HG03558 (cell line): ENCODE measurements around the gene HMG20B.
"Not testable (repeated sequence)": the region's sequence is repeated elsewhere in the genome, so short reads cannot be mapped to it uniquely, and the experiment has no call there.

ENCODE experiments used
- ATAC-seq: cut with Tn5 transposase; IDR thresholded peaks from one replicate; pipeline ENCODE4 v1.9.1; 2021; ENCODE audit warnings: moderate number of reproducible peaks; ENCODE audit not compliant: unreplicated experiment; ENCODE audit errors: extremely low read depth

The HMG20B gene

GRCh38 chr19:3577723-3578344 is 5.1 kb downstream of the HMG20B start:
- ATAC-seq: no peak

- ATAC-seq: no peak
These were observed 5.6 kb downstream of the HMG20B start for GRCh38 chr19:3578390-3578789.

- no peak for ATAC-seq
These were observed 7.6 kb downstream of the HMG20B start for GRCh38 chr19:3580156-3580934.

- ATAC-seq: not testable (repeated sequence)
These were observed 9.0 kb downstream of the HMG20B start for GRCh38 chr19:3581792-3582191.

GRCh38 chr19:3584036-3584802 is 11.5 kb downstream of the HMG20B start:
- not testable (repeated sequence) for ATAC-seq

- ATAC-seq: no peak
These were observed 12.8 kb downstream of the HMG20B start, which contains the start of gene GIPC3 for GRCh38 chr19:3585301-3586126. Gene GIPC3 (plus strand): TSS chr19:3585478. CDS start chr19:3585598, 120 bp downstream.

GRCh38 chr19:3586127-3586626 is 13.4 kb downstream of the HMG20B start:
- no peak for ATAC-seq

- ATAC-seq: no peak
These were observed 14.1 kb downstream of the HMG20B start for GRCh38 chr19:3586707-3587346.

GRCh38 chr19:3589439-3589838 is 16.7 kb downstream of the HMG20B start:
- no peak for ATAC-seq

- no peak for ATAC-seq
These were observed 17.2 kb downstream of the HMG20B start for GRCh38 chr19:3589949-3590348.

GRCh38 chr19:3590991-3591659 is 18.4 kb downstream of the HMG20B start:
- no peak for ATAC-seq

- ATAC-seq: no peak
These were observed 19.3 kb downstream of the HMG20B start for GRCh38 chr19:3591876-3592613.

- no peak for ATAC-seq
These were observed 20.4 kb downstream of the HMG20B start for GRCh38 chr19:3593156-3593555.

- ATAC-seq: no peak
These were observed 22.8 kb downstream of the HMG20B start for GRCh38 chr19:3595521-3596061.

- no peak for ATAC-seq
These were observed 27.0 kb downstream of the HMG20B start for GRCh38 chr19:3599776-3600187.

GRCh38 chr19:3601021-3601420 is 28.3 kb downstream of the HMG20B start:
- ATAC-seq: no peak

GRCh38 chr19:3603121-3603811 is 30.5 kb downstream of the HMG20B start:
- ATAC-seq: no peak
